Measurements from ENCODE around the gene EPM2A.

GRCh38 chr6:145783796-145784195 is 48.5 kb upstream of the EPM2A start:
- no peak for TF ChIP-seq CTCF (IDR thresholded peaks at IDR 0.05; ENCODE audit: poor library complexity, severe bottlenecking)
- TF ChIP-seq EZH2 (IDR thresholded peaks at IDR 0.05; ENCODE audit: borderline replicate concordance, insufficient read depth, low read length, poor library complexity, severe bottlenecking): no peak
- no peak for TF ChIP-seq EP300 (conservative IDR thresholded peaks at IDR 0.05; ENCODE audit: poor library complexity, severe bottlenecking)
- no peak for TF ChIP-seq POLR2AphosphoS5 (IDR thresholded peaks at IDR 0.05)
- no peak for TF ChIP-seq TAF1 (IDR thresholded peaks at IDR 0.05; ENCODE audit: low read depth)
- TF ChIP-seq SMC3 (conservative IDR thresholded peaks at IDR 0.05; ENCODE audit: poor library complexity): no peak
- TF ChIP-seq REST (IDR thresholded peaks at IDR 0.05; ENCODE audit: borderline replicate concordance): no peak
- TF ChIP-seq MXI1 (conservative IDR thresholded peaks at IDR 0.05; ENCODE audit: poor library complexity, severe bottlenecking): no peak
